HG02970 (cell line): Measurements from ENCODE around the gene CWC27.

Experiments used
- ATAC-seq: cut with Tn5 transposase; IDR thresholded peaks from one replicate; pipeline ENCODE4 v1.9.1; 2021; ENCODE audit warnings: mild to moderate bottlenecking, moderate library complexity, moderate number of reproducible peaks; ENCODE audit not compliant: unreplicated experiment, low FRiP score

Gene CWC27, protein sequence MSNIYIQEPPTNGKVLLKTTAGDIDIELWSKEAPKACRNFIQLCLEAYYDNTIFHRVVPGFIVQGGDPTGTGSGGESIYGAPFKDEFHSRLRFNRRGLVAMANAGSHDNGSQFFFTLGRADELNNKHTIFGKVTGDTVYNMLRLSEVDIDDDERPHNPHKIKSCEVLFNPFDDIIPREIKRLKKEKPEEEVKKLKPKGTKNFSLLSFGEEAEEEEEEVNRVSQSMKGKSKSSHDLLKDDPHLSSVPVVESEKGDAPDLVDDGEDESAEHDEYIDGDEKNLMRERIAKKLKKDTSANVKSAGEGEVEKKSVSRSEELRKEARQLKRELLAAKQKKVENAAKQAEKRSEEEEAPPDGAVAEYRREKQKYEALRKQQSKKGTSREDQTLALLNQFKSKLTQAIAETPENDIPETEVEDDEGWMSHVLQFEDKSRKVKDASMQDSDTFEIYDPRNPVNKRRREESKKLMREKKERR

DNA sequence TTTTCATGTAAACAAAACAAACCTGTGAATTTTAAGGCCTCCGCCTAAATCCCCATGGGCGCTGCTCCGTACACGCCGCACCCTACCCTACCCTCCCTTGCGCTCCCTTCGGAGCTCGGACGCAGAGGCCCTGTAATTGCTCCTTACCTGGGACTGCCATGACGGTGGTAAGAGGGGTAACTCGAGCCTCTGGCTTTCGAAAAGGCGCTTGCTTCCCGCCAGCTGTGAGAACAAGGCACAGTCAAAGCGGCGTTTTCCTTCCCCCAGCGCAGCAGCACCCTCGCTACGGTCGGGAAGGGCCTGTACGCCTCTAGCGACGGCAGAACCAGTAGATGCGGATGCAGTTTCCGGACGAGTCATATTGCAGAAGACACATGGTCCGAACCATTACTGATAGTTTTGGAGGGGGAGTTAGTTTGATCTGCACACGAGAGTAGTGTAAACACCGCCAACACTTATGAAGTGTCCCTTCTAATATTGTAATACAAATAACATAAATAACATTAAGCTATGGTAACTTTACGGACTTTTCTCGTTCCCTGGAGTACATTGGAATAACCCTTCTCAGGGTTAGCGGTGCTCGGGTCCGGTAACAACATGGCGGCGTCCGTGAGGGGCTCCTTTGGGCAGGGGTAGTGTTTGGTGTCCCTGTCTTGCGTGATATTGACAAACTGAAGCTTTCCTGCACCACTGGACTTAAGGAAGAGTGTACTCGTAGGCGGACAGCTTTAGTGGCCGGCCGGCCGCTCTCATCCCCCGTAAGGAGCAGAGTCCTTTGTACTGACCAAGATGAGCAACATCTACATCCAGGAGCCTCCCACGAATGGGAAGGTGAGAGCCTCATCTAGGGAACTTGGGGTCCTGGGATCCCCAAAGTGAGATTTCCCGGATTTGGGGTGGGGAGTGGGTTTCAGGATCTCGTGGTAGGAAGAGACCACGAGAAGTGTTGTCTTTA lies at the start of gene CWC27, which contains the start of gene SREK1IP1:
CWC27 (plus strand) TSS at position 573 of the 955 bp plus-strand sequence; CDS start at position 790, 217 bp downstream.
SREK1IP1 (minus strand) TSS at position 334 of the 955 bp plus-strand sequence; CDS start at position 160, 174 bp downstream.
- peak; percentile 97 for ATAC-seq

DNA sequence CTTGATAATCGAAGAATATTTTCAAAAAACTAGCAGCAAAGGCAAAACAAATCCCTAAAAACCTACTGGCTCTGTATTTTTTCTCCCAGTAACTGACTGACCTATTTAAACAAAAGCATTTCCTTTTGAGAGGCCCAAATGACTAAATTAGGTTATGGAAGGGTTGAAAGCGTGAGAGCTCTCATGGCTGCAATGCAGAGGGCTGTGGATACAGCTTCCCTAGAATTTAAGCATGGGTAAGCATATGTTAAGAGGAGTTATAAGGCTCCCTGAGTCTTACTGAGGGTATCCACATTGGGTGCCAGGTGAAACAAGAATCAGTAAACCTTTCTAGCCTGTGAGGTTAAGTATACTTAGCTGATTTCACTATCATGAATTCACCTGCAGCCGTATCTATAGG lies 46.1 kb upstream of the CWC27 start:
- ATAC-seq, result no peak

DNA sequence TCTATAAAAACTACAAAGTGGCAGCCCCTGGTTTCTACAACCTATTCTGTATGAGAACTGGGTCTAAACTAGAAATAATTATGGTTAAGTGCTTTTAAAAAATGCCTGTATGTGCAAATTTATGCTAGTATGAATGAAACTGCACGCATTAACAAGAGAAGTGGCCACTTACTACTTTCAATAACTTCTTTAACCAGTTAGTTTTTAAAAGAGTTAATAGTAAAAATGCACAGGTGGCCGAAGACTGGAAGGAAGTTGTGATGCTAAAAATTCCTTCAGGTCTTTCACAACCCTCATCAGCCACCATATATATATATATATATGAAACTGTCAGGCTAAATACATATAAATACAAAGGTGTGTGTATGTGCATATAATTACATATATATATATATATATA lies 41.6 kb upstream of the CWC27 start:
- no peak for ATAC-seq

DNA sequence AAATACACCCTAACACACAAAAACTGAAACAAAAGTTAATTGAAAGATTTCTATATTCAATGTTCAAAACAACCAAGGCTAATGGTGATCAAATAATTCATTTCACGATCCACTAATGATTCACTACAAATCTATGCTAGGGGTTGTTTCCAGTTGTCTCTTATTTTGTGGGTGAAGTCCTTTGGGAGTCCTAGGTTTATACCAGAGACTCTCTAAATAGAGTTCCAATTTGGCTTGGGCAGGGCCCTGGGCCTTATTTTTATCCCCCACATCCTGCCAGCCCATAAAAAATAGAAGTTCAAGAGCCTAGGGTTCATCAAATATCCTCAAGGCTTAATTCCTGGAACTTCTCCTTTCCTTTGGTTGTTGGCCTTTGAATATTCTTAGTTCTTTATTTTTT lies 26.3 kb upstream of the CWC27 start:
- ATAC-seq, result no peak

DNA sequence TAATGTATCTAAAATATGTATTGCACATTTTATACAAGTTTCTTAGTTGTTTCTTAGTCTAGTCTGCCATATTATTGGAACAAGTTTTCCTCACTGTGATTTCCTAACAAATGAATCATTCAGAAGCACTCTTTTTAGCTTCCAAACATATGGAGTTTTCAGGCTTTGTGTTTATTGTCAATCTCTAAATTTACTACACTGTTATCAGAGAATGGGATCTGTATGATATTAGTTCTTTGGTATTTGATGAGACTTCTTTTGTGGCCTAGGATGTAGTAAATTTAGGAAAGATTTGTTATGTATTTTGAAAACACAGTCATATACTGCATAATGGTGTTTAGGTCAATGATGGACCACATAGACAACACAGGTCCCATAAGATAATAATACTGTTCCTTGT lies 25.9 kb upstream of the CWC27 start:
- no peak for ATAC-seq

DNA sequence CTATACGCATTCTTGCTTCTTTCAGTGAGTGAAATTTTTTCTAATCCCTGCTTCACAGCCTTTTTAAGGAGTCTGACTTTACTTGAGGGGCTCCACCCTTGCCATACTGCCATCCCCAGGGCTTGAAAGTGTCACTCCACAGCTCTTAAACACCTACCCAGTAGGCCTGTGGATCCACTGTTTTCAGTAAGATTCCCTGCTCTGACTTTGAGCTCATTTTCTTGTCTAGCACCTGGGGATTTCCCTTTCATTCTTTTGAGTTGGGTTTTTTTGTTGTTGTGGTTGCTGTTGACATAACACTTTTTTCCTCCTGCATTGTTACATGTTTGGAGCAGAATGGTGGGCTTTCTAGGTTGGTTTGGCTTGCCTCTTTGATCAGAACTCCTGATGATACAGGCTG lies 23.8 kb upstream of the CWC27 start:
- ATAC-seq, result no peak

DNA sequence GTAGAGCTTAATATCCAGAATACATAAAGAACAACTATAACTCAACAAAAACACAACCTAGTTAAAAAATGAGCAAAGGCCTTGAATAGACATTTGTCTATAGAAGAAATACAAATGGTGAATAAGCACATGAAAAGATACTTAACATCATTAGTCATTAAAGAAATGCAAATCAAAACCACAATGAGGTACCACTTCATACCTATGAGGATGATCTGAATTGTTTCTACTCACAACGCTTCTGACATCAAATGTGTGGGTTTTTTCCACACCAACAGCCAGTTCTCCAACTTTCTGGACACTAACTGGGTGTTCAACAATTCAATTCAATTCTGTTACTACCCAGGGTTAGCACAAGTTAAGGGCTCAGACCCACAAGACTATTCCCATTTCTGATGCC lies 22.3 kb upstream of the CWC27 start:
- no peak for ATAC-seq

DNA sequence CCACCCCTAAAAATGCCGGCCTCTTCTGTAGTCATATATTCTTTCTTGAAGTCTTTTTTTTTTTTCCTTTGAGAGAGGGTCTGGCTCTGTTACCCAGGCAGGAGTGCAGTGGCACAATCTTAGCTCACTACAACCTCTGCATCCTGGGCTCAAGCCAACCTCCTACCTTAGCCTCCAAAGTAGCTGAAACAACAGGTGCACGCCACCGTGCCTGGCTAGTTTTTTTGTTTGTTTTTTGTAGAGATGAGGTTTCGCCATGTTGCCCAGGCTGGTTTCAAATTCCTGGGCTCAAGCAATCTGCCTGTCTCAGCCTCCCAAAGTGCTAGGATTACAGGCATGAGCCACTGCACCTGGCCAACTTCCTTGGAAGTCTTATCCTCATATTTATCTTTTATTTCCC lies 19.3 kb upstream of the CWC27 start:
- ATAC-seq, result no peak

DNA sequence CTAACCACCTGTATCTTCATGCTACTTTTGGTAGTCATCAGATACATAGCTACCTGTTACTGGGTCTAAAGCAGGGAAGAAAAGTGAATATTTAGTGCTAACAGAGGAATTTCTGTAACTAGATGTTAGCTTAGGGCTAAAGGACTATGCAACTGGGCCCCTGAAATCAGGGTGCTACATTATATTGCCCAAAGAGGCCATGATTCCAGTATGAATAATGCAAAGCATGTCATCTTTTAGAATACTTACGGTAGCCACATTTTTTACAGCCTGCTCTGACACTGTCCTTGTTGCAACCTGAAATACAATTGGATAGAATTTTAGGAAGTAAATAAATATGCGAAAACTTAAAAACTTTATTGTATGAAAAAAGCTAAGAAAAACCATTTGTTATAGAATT lies 14.7 kb upstream of the CWC27 start:
- no peak for ATAC-seq

DNA sequence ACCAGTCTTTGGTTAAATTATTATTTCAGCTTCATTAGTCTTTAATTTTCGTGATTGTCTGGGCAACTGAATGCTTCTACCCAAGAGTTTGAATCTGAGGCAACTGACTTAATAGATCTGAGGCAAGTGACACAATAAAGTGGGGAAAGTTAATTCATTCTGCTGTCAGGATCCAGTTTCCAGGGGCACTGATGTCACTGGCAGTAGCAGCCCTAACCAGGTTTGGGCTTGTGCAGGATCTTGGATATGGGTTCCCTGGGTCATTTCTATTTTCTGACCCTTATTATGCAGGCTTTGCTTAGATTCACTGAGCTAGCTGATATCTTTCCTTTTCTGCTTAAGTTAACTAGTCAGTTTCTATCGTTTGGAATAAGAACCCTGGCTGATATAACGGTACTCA lies 9.8 kb upstream of the CWC27 start:
- ATAC-seq, result no peak

DNA sequence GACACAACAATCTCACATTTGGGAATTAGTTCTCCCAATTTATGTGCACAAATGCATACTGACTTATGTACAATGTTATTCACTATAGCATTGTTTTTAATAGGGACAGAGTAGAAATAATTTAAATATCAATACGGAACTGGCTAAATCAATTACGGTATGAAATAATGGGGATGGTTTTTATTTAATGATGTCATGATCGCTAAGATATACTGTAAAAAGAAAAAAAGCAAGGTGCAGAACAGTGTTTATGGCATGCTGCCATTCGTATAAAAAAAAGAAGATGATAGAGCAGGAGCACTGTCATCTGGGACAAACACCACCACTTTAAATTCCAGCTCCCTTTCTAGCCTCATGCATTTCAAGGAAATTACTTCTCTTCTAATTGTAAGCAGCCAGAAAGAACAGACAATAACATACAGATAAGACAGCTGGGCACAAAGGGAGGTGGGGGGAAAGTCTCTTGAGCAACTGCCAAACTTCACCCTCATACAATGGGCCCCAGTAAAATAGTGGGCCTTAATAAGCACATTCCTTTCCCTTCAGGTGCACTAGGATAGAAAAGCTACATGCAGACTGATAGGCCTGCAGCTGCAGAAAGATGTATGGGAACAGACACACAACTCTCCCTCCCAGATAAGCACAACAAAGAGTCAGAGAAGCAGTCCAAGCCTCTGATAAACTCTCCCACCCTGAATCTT lies 8.6 kb upstream of the CWC27 start:
- no peak for ATAC-seq

DNA sequence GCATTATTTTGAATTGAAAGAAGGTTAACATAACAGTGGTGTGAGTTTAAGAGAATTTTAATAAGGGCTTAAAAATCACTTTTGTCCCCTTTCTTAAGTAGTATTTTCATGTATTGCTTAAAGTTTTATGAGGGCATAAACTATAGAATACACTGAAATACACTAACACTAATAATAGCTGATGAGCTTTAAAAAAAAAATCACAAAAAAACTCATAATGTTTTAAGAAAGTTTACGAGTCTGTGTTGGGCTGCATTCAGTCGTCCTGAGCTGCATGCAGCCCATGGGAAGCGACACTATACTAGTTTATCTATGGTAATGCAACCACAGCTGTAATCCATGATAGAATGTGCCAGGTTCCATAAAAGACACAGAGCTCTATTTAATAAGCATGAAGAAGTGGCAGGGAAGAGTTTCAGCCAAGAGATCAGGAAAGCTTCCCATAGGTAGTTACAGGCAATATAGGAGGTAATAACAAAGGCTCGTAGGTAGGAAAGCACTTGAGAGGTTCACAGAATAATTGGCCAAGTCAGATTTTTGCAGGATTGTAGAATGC lies 4.7 kb upstream of the CWC27 start:
- ATAC-seq, result no peak

DNA sequence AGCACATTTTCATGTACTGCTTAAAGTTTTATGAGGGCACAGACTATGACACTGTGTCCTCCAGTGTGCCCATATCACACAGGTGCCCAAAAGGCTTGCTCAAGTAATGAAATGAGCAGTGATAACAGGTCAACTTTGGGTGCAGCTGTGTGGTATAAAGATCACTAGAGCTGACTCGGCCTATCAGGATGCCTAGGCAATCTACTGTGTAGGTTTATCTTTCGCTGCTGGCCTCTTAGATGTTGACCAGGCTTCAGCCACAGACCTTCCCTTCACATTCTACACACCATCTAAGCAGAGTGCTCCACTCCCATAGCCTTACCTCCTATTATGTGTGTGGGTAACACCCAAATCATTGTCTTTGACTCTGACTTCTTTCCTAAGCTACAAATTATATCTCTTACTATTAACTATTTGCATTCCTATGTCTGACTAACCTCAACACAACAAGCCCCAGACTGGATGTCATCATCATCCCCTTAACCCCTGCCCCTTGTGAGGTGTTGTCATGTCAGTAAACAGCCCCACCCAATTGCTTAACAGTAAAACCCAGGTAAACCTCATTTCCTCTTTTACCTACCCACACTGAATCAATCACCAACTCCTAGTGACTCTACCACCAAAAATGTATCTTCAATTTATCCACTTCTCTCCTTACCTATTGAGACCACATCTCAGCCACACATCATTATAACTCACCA lies 2.8 kb upstream of the CWC27 start:
- no peak for ATAC-seq

DNA sequence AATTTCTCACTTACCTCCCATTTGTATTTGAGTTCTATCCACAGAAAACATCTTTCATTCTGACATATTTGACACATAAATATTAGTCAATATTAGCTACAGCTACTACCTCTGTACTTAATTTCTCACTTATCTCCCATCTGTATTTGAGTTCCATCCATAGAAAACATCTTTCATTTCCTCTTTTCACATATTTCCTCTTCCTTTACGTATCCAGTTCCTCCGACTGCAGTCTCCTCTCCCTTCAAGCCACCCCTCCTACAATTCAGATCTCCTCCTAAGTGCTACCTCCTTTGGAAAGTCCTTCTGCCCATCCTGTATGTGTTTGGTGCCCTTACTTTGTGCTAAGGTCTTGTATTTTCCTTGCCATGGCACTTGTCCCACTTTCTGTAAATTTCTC lies 1.8 kb upstream of the CWC27 start:
- ATAC-seq, result no peak

DNA sequence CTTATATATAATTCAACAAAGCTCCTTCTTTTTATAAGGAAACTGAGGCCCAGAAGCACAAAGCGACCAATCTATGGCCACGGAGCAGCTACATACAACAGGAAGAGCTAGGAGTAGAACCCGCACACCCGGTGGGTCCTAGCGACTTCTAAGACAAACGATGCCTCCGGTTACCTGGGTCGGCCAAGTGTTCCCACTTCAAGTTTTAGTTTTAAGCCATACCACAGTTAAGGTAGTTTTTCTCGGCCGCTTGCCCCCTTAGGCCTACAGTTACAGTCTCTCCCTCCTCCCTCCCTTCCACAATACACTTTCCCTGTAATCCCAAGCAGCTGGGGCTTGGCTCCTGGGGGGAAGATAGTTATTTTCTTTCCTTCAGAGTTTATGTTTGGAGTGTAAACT lies 772 bp upstream of the CWC27 start:
- ATAC-seq, result peak; percentile 9

DNA sequence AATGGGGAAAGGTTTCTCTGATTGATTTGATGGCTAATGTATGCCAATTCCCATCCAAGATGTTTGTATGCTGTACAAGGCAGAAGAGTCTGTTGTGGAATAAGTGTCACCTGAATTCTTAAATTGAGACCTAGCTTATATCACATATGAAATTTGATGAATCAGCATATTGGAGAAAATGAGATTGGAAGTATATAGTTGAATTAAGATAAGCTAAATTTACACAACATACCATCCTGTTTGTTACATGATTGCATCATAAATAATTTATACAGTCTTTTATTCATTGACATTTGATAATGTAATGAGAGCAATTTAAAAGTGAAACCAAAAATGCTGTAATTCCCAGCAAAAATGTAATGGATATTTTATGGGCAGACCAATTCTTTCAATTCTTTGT lies 1.1 kb downstream of the CWC27 start:
- no peak for ATAC-seq

DNA sequence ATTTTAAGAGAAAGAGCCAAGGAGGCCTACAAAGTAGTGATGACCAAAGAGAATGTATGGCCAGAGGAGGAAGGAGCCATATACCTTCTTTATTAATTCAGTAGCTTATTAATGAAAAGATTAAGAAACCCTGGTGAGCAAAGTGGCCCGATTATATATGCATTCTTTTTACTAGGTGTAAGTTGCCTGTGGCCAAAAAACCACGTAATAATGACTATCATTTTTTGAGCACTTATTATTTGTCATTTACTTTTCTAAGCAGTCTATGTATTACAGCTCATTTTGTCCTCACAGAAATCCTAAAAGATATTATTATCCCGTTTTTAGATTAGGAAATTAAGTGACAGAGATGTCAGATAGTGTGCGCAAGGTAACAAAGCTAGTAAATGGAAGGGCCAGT lies 3.0 kb downstream of the CWC27 start:
- no peak for ATAC-seq

DNA sequence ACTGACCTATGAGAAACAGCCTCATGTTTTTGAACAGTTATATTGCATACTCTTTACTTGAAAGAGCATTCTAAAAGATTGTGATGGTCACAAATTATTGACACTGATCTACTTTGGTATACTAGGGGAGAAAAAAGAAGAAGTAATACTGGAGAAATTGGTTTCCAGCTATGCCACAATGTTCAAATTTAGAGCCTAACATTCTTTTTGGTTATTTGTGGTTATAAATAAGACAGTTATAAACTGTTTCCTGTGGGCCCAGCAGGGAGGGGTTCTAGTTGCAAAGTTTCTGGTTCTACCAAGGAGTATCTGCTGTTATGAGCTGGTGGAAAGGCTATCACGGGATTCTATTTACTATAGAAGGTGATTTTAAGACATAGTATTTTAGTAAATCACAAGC lies 4.8 kb downstream of the CWC27 start:
- no peak for ATAC-seq

DNA sequence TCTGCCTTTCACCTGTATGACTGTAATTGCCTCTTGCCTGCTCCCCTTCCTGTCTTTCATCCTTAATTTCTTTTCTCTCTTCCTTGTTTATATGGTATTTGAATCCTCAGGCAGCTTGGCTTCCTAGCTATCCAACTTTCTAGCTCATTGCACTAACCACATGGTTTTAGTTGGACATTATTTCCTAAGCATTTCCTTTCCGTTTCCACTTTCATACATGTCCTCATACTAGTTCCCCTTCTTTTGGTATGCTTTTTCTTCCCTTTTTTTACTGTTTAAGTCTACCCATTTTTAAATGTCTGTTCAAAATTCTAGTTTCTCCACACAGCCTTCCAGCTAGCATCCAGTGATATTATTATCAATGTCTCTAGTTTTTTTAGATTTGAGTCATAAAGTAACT lies 6.6 kb downstream of the CWC27 start:
- no peak for ATAC-seq
